Liver (tissue), 9 donors: ENCODE results near the gene SLC25A46. TPM values are rescaled to one million over a fixed set of nuclear protein-coding genes. Genes with fewer than 3 reads are reported as not detected.

Experiments used
- DNase-seq: peaks from one replicate; pipeline ENCODE4 v3.0.0-alpha.2; 2017; ENCODE audit warnings: low spot score
- H3K27ac ChIP-seq, 2 donors: one replicate each; pipeline ENCODE4 v1.7.0; 2013; ENCODE audit warnings: inconsistent platforms in 2 of 2, low read length in 2 of 2, control low read depth in 1 of 2, low read depth in 1 of 2, mild to moderate bottlenecking in 1 of 2
- H3K27me3 ChIP-seq, 4 donors: one replicate each; pipeline versions ENCODE4 v1.6.1 to v1.7.0; 2013; ENCODE audit warnings: low read length in 3 of 4, inconsistent platforms in 1 of 4, mild to moderate bottlenecking in 1 of 4, moderate library complexity in 1 of 4; ENCODE audit not compliant: control insufficient read depth in 4 of 4, insufficient read depth in 4 of 4
- H3K36me3 ChIP-seq, 4 donors: one replicate each; pipeline versions ENCODE4 v1.6.1 to v1.7.0; 2013; ENCODE audit warnings: low read length in 3 of 4, mild to moderate bottlenecking in 3 of 4, low read depth in 1 of 4, moderate library complexity in 1 of 4; ENCODE audit not compliant: control insufficient read depth in 4 of 4, insufficient read depth in 3 of 4
- H3K4me1 ChIP-seq, 4 donors: one replicate each; pipeline versions ENCODE4 v1.6.1 to v1.7.0; 2013; ENCODE audit warnings: low read length in 3 of 4, mild to moderate bottlenecking in 3 of 4, moderate library complexity in 1 of 4; ENCODE audit not compliant: control insufficient read depth in 4 of 4, insufficient read depth in 4 of 4
- H3K4me3 ChIP-seq, 3 donors: one replicate each; pipeline versions ENCODE4 v1.6.1 to v1.7.0; 2013; ENCODE audit warnings: low read length in 3 of 3, control low read depth in 1 of 3, low read depth in 1 of 3, mild to moderate bottlenecking in 1 of 3
- H3K9ac ChIP-seq, 2 donors: one replicate each; pipeline ENCODE4 v1.7.0; 2013; ENCODE audit warnings: low read length in 2 of 2, mild to moderate bottlenecking in 2 of 2, moderate library complexity in 2 of 2, control low read depth in 1 of 2, low read depth in 1 of 2
- H3K9me3 ChIP-seq, 4 donors: one replicate each; pipeline versions ENCODE4 v1.6.1 to v1.7.0; 2013; ENCODE audit warnings: low read length in 3 of 4; ENCODE audit not compliant: control insufficient read depth in 4 of 4
- ATF3 ChIP-seq: IDR thresholded peaks from 2 replicates; pipeline ENCODE4 v1.6.1; 2016; ENCODE audit warnings: antibody characterized with exemption
- CTCF ChIP-seq: fragments of 150-350 bp; IDR thresholded peaks from 2 replicates; pipeline ENCODE4 v1.5.1; 2017; ENCODE audit warnings: improper control_type of control experiment, low read depth, low read length; ENCODE audit not compliant: missing input control
- EGR1 ChIP-seq, 2 donors: IDR thresholded peaks; 2 replicates each; pipeline ENCODE4 v1.6.1; 2016 to 2018; ENCODE audit warnings: antibody characterized with exemption in 2 of 2, low read depth in 2 of 2
- FOXA1 ChIP-seq: IDR thresholded peaks from 2 replicates; pipeline ENCODE4 v1.6.1; 2016; ENCODE audit warnings: antibody characterized with exemption
- FOXA2 ChIP-seq: IDR thresholded peaks from 2 replicates; pipeline ENCODE4 v1.6.1; 2016; ENCODE audit warnings: antibody characterized with exemption
- HNF4A ChIP-seq, 2 donors: conservative IDR thresholded peaks; 2 replicates each; pipeline ENCODE4 v1.6.1; 2016; ENCODE audit warnings: antibody characterized with exemption in 2 of 2, mild to moderate bottlenecking in 2 of 2
- HNF4G ChIP-seq: IDR thresholded peaks from 2 replicates; pipeline ENCODE4 v1.6.1; 2016; ENCODE audit warnings: antibody characterized with exemption
- NR2F2 ChIP-seq: IDR thresholded peaks from 2 replicates; pipeline ENCODE4 v1.6.1; 2016; ENCODE audit warnings: antibody characterized with exemption
- RAD21 ChIP-seq, 2 donors: IDR thresholded peaks; 2 replicates each; pipeline ENCODE4 v1.6.1; 2016; ENCODE audit warnings: antibody characterized with exemption in 2 of 2, mild to moderate bottlenecking in 2 of 2
- REST ChIP-seq: IDR thresholded peaks from 2 replicates; pipeline ENCODE4 v1.6.1; 2016; ENCODE audit warnings: antibody characterized with exemption, mild to moderate bottlenecking
- TAF1 ChIP-seq: conservative IDR thresholded peaks from 2 replicates; pipeline ENCODE4 v1.6.1; 2016; ENCODE audit warnings: antibody characterized with exemption, mild to moderate bottlenecking
- YY1 ChIP-seq: IDR thresholded peaks from 2 replicates; pipeline ENCODE4 v1.6.1; 2016; ENCODE audit warnings: antibody characterized with exemption, mild to moderate bottlenecking
- ZBTB33 ChIP-seq: IDR thresholded peaks from 2 replicates; pipeline ENCODE4 v1.6.1; 2016; ENCODE audit warnings: antibody characterized with exemption
- WGBS: extraction: QIAGEN DNeasy Blood & Tissue Kit; methylation state at CpG from one replicate; pipeline ENCODE4 v1.1.7; 2013; 5-methylcytosine and 5-hydroxymethylcytosine counted together
- polyA plus RNA-seq, 2 donors: library from polyadenylated mRNA; stranded (reverse) in 1 of 2; unstranded in 1 of 2; fragments of 200-250 nt in 1 of 2; fragments of >200 nt in 1 of 2; fragmentation: Nextera tagmentation in 1 of 2; extraction: Ambion mirVana in 1 of 2; gene quantifications; one replicate each; pipeline versions ENCODE4 v1.2.1 to v1.2.3, GENCODE V29; 2013 to 2015
- total RNA-seq, 2 donors: library from RNA; depleted of rRNA; stranded (reverse); fragments of >200 nt; gene quantifications; one replicate each; pipeline ENCODE4 v1.2.3, GENCODE V29; 2014
- donor health status: healthy.
- donor health status: healthy.
- donor health status: healthy.
- donor health status: healthy.
- donor health status: healthy.

The SLC25A46 gene
- total and polyA plus RNA-seq, 4 donors = 18.6 to 54.5 (median 30.7) TPM

- H3K9ac ChIP-seq = no peak overlapping the region
- H3K27me3 ChIP-seq = no peaks in the 10 kb centered on the region
- H3K9me3 ChIP-seq = no peaks in the 10 kb centered on the region
- DNase-seq = no peak
- no peak overlapping the region for H3K4me3 ChIP-seq
- peaks cover 1 to 34% (median 9%) of the 10 kb centered on the region in 4 donors for H3K36me3 ChIP-seq
- H3K27ac ChIP-seq = no peak overlapping the region
- WGBS = 88% methylated on average over 8 of the region's 8 CpGs
- H3K4me1 ChIP-seq = no peaks in the 10 kb centered on the region
- no peak for TF ChIP-seq REST
- TF ChIP-seq EGR1 (IDR thresholded peaks at IDR 0.05; ENCODE audit: low read depth in 2 of 2) = no peak
- TF ChIP-seq ZBTB33 = no peak
- TF ChIP-seq FOXA1 = no peak
- TF ChIP-seq YY1 = no peak
- no peak for TF ChIP-seq HNF4A (conservative IDR thresholded peaks at IDR 0.05)
- no peak for TF ChIP-seq CTCF
- no peak for TF ChIP-seq HNF4G
- TF ChIP-seq NR2F2 = no peak
- TF ChIP-seq ATF3 = no peak
- TF ChIP-seq FOXA2 = no peak
- no peak for TF ChIP-seq TAF1
These were observed 13.3 kb downstream of the SLC25A46 start for GRCh38 chr5:110751902-110752762.

GRCh38 chr5:110752953-110753352 is 14.1 kb downstream of the SLC25A46 start:
- H3K4me1 ChIP-seq = no peaks in the 10 kb centered on the region
- no peak for DNase-seq
- no peak overlapping the region for H3K27ac ChIP-seq
- TF ChIP-seq ZBTB33 (no peak), TAF1 (no peak), RAD21 (IDR thresholded peaks at IDR 0.05) (no peak), REST (no peak), HNF4A (conservative IDR thresholded peaks at IDR 0.05) (no peak), EGR1 (IDR thresholded peaks at IDR 0.05; ENCODE audit: low read depth in 2 of 2) (no peak)
- no peak overlapping the region for H3K9ac ChIP-seq
- WGBS = 91% methylated on average over 1 of the region's 1 CpG
- H3K36me3 ChIP-seq = peaks cover 1 to 29% (median 9%) of the 10 kb centered on the region in 4 donors
- no peaks in the 10 kb centered on the region for H3K9me3 ChIP-seq
- no peaks in the 10 kb centered on the region for H3K27me3 ChIP-seq
- no peak overlapping the region for H3K4me3 ChIP-seq
